Endodermal cell (in vitro differentiated cells): ENCODE results near the gene SEPTIN2. TPM values are rescaled to one million over a fixed set of nuclear protein-coding genes. Genes with fewer than 3 reads are reported as not detected.

ENCODE experiments used
- DNase-seq: peaks from one replicate; pipeline ENCODE4 v3.0.0-alpha.2; 2017
- H3K27ac ChIP-seq: 2 replicates; pipeline ENCODE4 v1.5.1; 2013; ENCODE audit warnings: mild to moderate bottlenecking, low read depth, low read length, moderate library complexity
- H3K27me3 ChIP-seq: 2 replicates; pipeline ENCODE4 v1.6.1; 2013; ENCODE audit warnings: mild to moderate bottlenecking, low read length, moderate library complexity; ENCODE audit not compliant: insufficient read depth, control insufficient read depth, poor library complexity, severe bottlenecking
- H3K36me3 ChIP-seq: 2 replicates; pipeline ENCODE4 v1.7.0; 2013; ENCODE audit warnings: mild to moderate bottlenecking, low read length, moderate library complexity; ENCODE audit not compliant: control insufficient read depth, insufficient read depth
- H3K4me1 ChIP-seq: one replicate; pipeline ENCODE4 v1.7.0; 2013; ENCODE audit warnings: low read length; ENCODE audit not compliant: control insufficient read depth, insufficient read depth
- H3K4me3 ChIP-seq: 2 replicates; pipeline ENCODE4 v1.5.1; 2013; ENCODE audit warnings: mild to moderate bottlenecking, low read length, moderate library complexity
- H3K9ac ChIP-seq: 2 replicates; pipeline ENCODE4 v1.6.1; 2013; ENCODE audit warnings: mild to moderate bottlenecking, low read length, moderate library complexity; ENCODE audit not compliant: poor library complexity, severe bottlenecking; ENCODE audit errors: extremely low read depth
- H3K9me3 ChIP-seq: 2 replicates; pipeline ENCODE4 v1.6.1; 2013; ENCODE audit warnings: mild to moderate bottlenecking, low read length, moderate library complexity; ENCODE audit not compliant: control insufficient read depth
- H3K27ac Mint-ChIP-seq: 2 replicates; pipeline ENCODE4 v1.8.0; 2020; ENCODE audit warnings: mixed read lengths
- H3K27me3 Mint-ChIP-seq: 2 replicates; pipeline ENCODE4 v1.8.0; 2021; ENCODE audit warnings: mild to moderate bottlenecking, mixed read lengths; ENCODE audit not compliant: insufficient read depth
- H3K36me3 Mint-ChIP-seq: 2 replicates; pipeline ENCODE4 v1.8.0; 2020; ENCODE audit warnings: low read depth, mixed read lengths
- H3K4me1 Mint-ChIP-seq: 2 replicates; pipeline ENCODE4 v1.8.0; 2020; ENCODE audit warnings: mixed read lengths
- H3K4me3 Mint-ChIP-seq: 2 replicates; pipeline ENCODE4 v1.8.0; 2020; ENCODE audit warnings: mild to moderate bottlenecking, moderate library complexity, mixed read lengths
- H3K9me3 Mint-ChIP-seq: 2 replicates; pipeline ENCODE4 v1.8.0; 2020; ENCODE audit warnings: mild to moderate bottlenecking, mixed read lengths
- CTCF ChIP-seq: fragments of 200-600 bp; sonication (generic); conservative IDR thresholded peaks from 2 replicates; pipeline ENCODE4 v1.5.0; 2021; ENCODE audit warnings: antibody characterized with exemption, mild to moderate bottlenecking
- WGBS, 2 experiments: methylation state at CpG; one replicate each; pipeline versions ENCODE4 v1.1.5 to v1.1.7; 2013; ENCODE audit warnings: missing lambda C conversion rate in 2 of 2, mixed read lengths in 1 of 2; ENCODE audit not compliant: insufficient coverage in 1 of 2, insufficient read length in 1 of 2; 5-methylcytosine and 5-hydroxymethylcytosine counted together
- total RNA-seq, 2 donors: library from RNA; stranded (reverse); fragmentation: NEBNext Ultra II Directional in 1 of 2; extraction: Animal tissue kit (Norgen Biotek cat#: 25700) in 1 of 2; gene quantifications; 2 replicates in 1 of 2; 3 replicates in 1 of 2; pipeline ENCODE4 v1.2.1, GENCODE V29; 2021

Gene SEPTIN2
- total RNA-seq, 2 donors from 2014 or later, result 365 to 380 TPM

- 95 to 100% methylated on average over 2 of the region's 2 CpGs for WGBS, 2 experiments
- H3K4me3 ChIP-seq, result no peak overlapping the region
- no peaks in the 10 kb centered on the region for H3K9me3 Mint-ChIP-seq
- H3K27me3 ChIP-seq, result no peaks in the 10 kb centered on the region
- H3K9me3 ChIP-seq, result no peaks in the 10 kb centered on the region
- no peaks in the 10 kb centered on the region for H3K4me1 ChIP-seq
- no peaks in the 10 kb centered on the region for H3K27me3 Mint-ChIP-seq
- peaks cover 33% of the 10 kb centered on the region for H3K36me3 ChIP-seq
- no peak overlapping the region for H3K9ac ChIP-seq
- H3K27ac ChIP-seq, result no peak overlapping the region
- H3K36me3 Mint-ChIP-seq, result peaks cover 25% of the 10 kb centered on the region
- TF ChIP-seq CTCF, result no peak
- peak overlapping the region; percentile 33 for H3K27ac Mint-ChIP-seq
- no peak overlapping the region for H3K4me3 Mint-ChIP-seq
- DNase-seq, result no peak
- no peaks in the 10 kb centered on the region for H3K4me1 Mint-ChIP-seq
Measured at GRCh38 chr2:241376808-241377207, 61.1 kb downstream of the SEPTIN2 start.

GRCh38 chr2:241378816-241379215, 63.1 kb downstream of the SEPTIN2 start:
- no peak overlapping the region for H3K4me3 ChIP-seq
- no peaks in the 10 kb centered on the region for H3K9me3 ChIP-seq
- H3K27ac Mint-ChIP-seq, result no peak overlapping the region
- no peak overlapping the region for H3K4me3 Mint-ChIP-seq
- H3K9me3 Mint-ChIP-seq, result no peaks in the 10 kb centered on the region
- peaks cover 43% of the 10 kb centered on the region for H3K36me3 ChIP-seq
- TF ChIP-seq CTCF, result no peak
- 98% methylated on average over 2 of the region's 2 CpGs; no CpG with 5 or more reads in 1 of the 2 experiments for WGBS, 2 experiments
- no peaks in the 10 kb centered on the region for H3K27me3 ChIP-seq
- no peak overlapping the region for H3K9ac ChIP-seq
- H3K27ac ChIP-seq, result no peak overlapping the region
- H3K27me3 Mint-ChIP-seq, result no peaks in the 10 kb centered on the region
- no peak for DNase-seq
- H3K36me3 Mint-ChIP-seq, result peaks cover 36% of the 10 kb centered on the region
- H3K4me1 Mint-ChIP-seq, result no peaks in the 10 kb centered on the region
- H3K4me1 ChIP-seq, result no peaks in the 10 kb centered on the region

GRCh38 chr2:241379481-241380480, 64.1 kb downstream of the SEPTIN2 start:
- no peak for DNase-seq
- Mint-ChIP-seq H3K4me3 (no peak overlapping the region), H3K9me3 (no peaks in the 10 kb centered on the region), H3K4me1 (no peaks in the 10 kb centered on the region), H3K27me3 (no peaks in the 10 kb centered on the region), H3K36me3 (peaks cover 30% of the 10 kb centered on the region), H3K27ac (no peak overlapping the region)
- H3K9me3 ChIP-seq, result no peaks in the 10 kb centered on the region
- WGBS, 2 experiments, result 94 to 100% methylated on average over 7 to 9 of the region's 9 CpGs
- no peaks in the 10 kb centered on the region for H3K27me3 ChIP-seq
- no peaks in the 10 kb centered on the region for H3K4me1 ChIP-seq
- no peak overlapping the region for H3K9ac ChIP-seq
- no peak for TF ChIP-seq CTCF
- no peak overlapping the region for H3K27ac ChIP-seq
- H3K4me3 ChIP-seq, result no peak overlapping the region
- peaks cover 37% of the 10 kb centered on the region for H3K36me3 ChIP-seq
